ENCODE results near the gene ITGA2B. TPM values are rescaled to one million over a fixed set of nuclear protein-coding genes. Genes with fewer than 3 reads are reported as not detected.

Gene ITGA2B
- total RNA-seq, 2 experiments from 2014 or later: 1.0 to 1.4 TPM

GRCh38 chr17:44387804-44388203 is 1.6 kb downstream of the ITGA2B start:
- Mint-ChIP-seq H3K9me3 (no peaks in the 10 kb centered on the region), H3K36me3 (no peaks in the 10 kb centered on the region), H3K4me1 (ENCODE audit: low read depth) (peaks cover 12% of the 10 kb centered on the region), H3K4me3 (no peak overlapping the region), H3K27me3 (peaks cover 18% of the 10 kb centered on the region), H3K27ac (no peak overlapping the region)
- no peak for DNase-seq
- POLR2A ChIA-PET: no interaction called here
- CTCF ChIA-PET: interaction anchor here (1.0 kb wide), 1 partner anchor 38 kb away, joined by 4 read pairs; no protein-coding TSS in a partner anchor
- intact Hi-C loops (cut with micrococcal nuclease): loop anchor here (5.0 kb wide), 1 partner anchor 114 kb away; the partner anchor contains the start of gene GPATCH8

GRCh38 chr17:44386182-44386525 is 3.3 kb downstream of the ITGA2B start:
- Mint-ChIP-seq H3K36me3 (no peaks in the 10 kb centered on the region), H3K27me3 (peaks cover 18% of the 10 kb centered on the region), H3K9me3 (no peaks in the 10 kb centered on the region), H3K4me3 (peak overlapping the region; percentile 57), H3K27ac (no peak overlapping the region), H3K4me1 (ENCODE audit: low read depth) (peaks cover 10% of the 10 kb centered on the region)
- intact Hi-C loops (cut with micrococcal nuclease): loop anchor here (5.0 kb wide), 1 partner anchor 116 kb away; the partner anchor contains the start of gene GPATCH8
- CTCF ChIA-PET: interaction anchor here (1.0 to 3.0 kb wide), 4 partner anchors 10 to 41 kb away, joined by 3 to 11 read pairs (median 7); partner anchors contain the start of genes FAM171A2 and GRN
- DNase-seq: no peak
- POLR2A ChIA-PET: interaction anchor here (0.7 kb wide), 1 partner anchor 10 kb away, joined by 4 read pairs; no protein-coding TSS in a partner anchor

GRCh38 chr17:44385287-44386181 is 3.9 kb downstream of the ITGA2B start:
- Mint-ChIP-seq H3K4me1 (ENCODE audit: low read depth) (peaks cover 10% of the 10 kb centered on the region), H3K27me3 (peaks cover 18% of the 10 kb centered on the region), H3K4me3 (peak overlapping the region; percentile 58), H3K27ac (no peak overlapping the region), H3K36me3 (no peaks in the 10 kb centered on the region), H3K9me3 (no peaks in the 10 kb centered on the region)
- intact Hi-C loops (cut with micrococcal nuclease): loop anchor here (5.0 kb wide), 1 partner anchor 117 kb away; the partner anchor contains the start of gene GPATCH8
- DNase-seq: peak; percentile 95
- ChIA-PET POLR2A (interaction anchor here (0.7 to 1.2 kb wide), 2 partner anchors 9 to 18 kb away, joined by 3 to 4 read pairs; no protein-coding TSS in a partner anchor), CTCF (interaction anchor here (0.7 to 3.0 kb wide), 7 partner anchors 9 to 138 kb away, joined by 3 to 11 read pairs (median 4); partner anchors contain the start of genes FAM171A2 and GRN)

- ChIA-PET CTCF (interaction anchor here (0.7 to 3.0 kb wide), 5 partner anchors 9 to 139 kb away, joined by 3 to 11 read pairs (median 4); partner anchors contain the start of gene FAM171A2), POLR2A (interaction anchor here (1.2 kb wide), 1 partner anchor 17 kb away, joined by 3 read pairs; no protein-coding TSS in a partner anchor)
- Mint-ChIP-seq H3K36me3 (no peaks in the 10 kb centered on the region), H3K4me3 (peak overlapping the region; percentile 58), H3K4me1 (ENCODE audit: low read depth) (peaks cover 10% of the 10 kb centered on the region), H3K9me3 (no peaks in the 10 kb centered on the region), H3K27me3 (peaks cover 18% of the 10 kb centered on the region), H3K27ac (no peak overlapping the region)
- intact Hi-C loops (cut with micrococcal nuclease): loop anchor here (5.0 kb wide), 1 partner anchor 117 kb away; the partner anchor contains the start of gene GPATCH8
- DNase-seq: no peak
Measured at GRCh38 chr17:44384823-44385286, 4.6 kb downstream of the ITGA2B start.

- Mint-ChIP-seq H3K27me3 (peaks cover 18% of the 10 kb centered on the region), H3K36me3 (no peaks in the 10 kb centered on the region), H3K4me3 (peak overlapping the region; percentile 18), H3K9me3 (no peaks in the 10 kb centered on the region), H3K4me1 (ENCODE audit: low read depth) (peaks cover 10% of the 10 kb centered on the region), H3K27ac (no peak overlapping the region)
- no peak for DNase-seq
- ChIA-PET POLR2A (interaction anchor here (1.2 kb wide), 1 partner anchor 17 kb away, joined by 3 read pairs; no protein-coding TSS in a partner anchor), CTCF (interaction anchor here (1.3 to 3.0 kb wide), 4 partner anchors 8 to 139 kb away, joined by 4 to 11 read pairs (median 5); partner anchors contain the start of gene FAM171A2)
- intact Hi-C loops (cut with micrococcal nuclease): no loop called here
Measured at GRCh38 chr17:44384281-44384822, 5.1 kb downstream of the ITGA2B start.

GRCh38 chr17:44383861-44384260 is 5.6 kb downstream of the ITGA2B start:
- POLR2A ChIA-PET: no interaction called here

GRCh38 chr17:44383363-44383762 is 6.1 kb downstream of the ITGA2B start:
- POLR2A ChIA-PET: no interaction called here
- Mint-ChIP-seq H3K27ac (no peak overlapping the region), H3K4me3 (no peak overlapping the region), H3K27me3 (peaks cover 19% of the 10 kb centered on the region), H3K36me3 (no peaks in the 10 kb centered on the region), H3K9me3 (no peaks in the 10 kb centered on the region), H3K4me1 (ENCODE audit: low read depth) (peaks cover 10% of the 10 kb centered on the region)
- DNase-seq: no peak
- intact Hi-C loops (cut with micrococcal nuclease): no loop called here
- CTCF ChIA-PET: interaction anchor here (2.2 kb wide), 1 partner anchor 20 kb away, joined by 6 read pairs; the partner anchor contains the start of gene FAM171A2

More at GRCh38 chr17:44383861-44384260, 5.6 kb downstream of the ITGA2B start:
- no peak overlapping the region for H3K4me3 Mint-ChIP-seq
- no peaks in the 10 kb centered on the region for H3K9me3 Mint-ChIP-seq
- peaks cover 10% of the 10 kb centered on the region for H3K4me1 Mint-ChIP-seq (ENCODE audit: low read depth)
- intact Hi-C loops (cut with micrococcal nuclease): no loop called here
- H3K27me3 Mint-ChIP-seq: peaks cover 16% of the 10 kb centered on the region
- no peaks in the 10 kb centered on the region for H3K36me3 Mint-ChIP-seq
- DNase-seq: no peak
- CTCF ChIA-PET: interaction anchor here (2.2 kb wide), 1 partner anchor 21 kb away, joined by 6 read pairs; the partner anchor contains the start of gene FAM171A2
- no peak overlapping the region for H3K27ac Mint-ChIP-seq

- H3K4me1 Mint-ChIP-seq (ENCODE audit: low read depth): peaks cover 10% of the 10 kb centered on the region
- H3K27ac Mint-ChIP-seq: no peak overlapping the region
- ChIA-PET POLR2A (no interaction called here), CTCF (interaction anchor here (2.2 kb wide), 1 partner anchor 20 kb away, joined by 6 read pairs; the partner anchor contains the start of gene FAM171A2)
- DNase-seq: no peak
- no peaks in the 10 kb centered on the region for H3K36me3 Mint-ChIP-seq
- H3K9me3 Mint-ChIP-seq: no peaks in the 10 kb centered on the region
- no peak overlapping the region for H3K4me3 Mint-ChIP-seq
- H3K27me3 Mint-ChIP-seq: peaks cover 17% of the 10 kb centered on the region
- intact Hi-C loops (cut with micrococcal nuclease): no loop called here
Measured at GRCh38 chr17:44382917-44383316, 6.5 kb downstream of the ITGA2B start.

- H3K4me3 Mint-ChIP-seq: no peak overlapping the region
- intact Hi-C loops (cut with micrococcal nuclease): no loop called here
- H3K9me3 Mint-ChIP-seq: no peaks in the 10 kb centered on the region
- H3K27me3 Mint-ChIP-seq: peaks cover 15% of the 10 kb centered on the region
- peaks cover 10% of the 10 kb centered on the region for H3K4me1 Mint-ChIP-seq (ENCODE audit: low read depth)
- POLR2A ChIA-PET: no interaction called here
- DNase-seq: no peak
- CTCF ChIA-PET: interaction anchor here (0.6 to 2.2 kb wide), 2 partner anchors 19 to 130 kb away, joined by 3 to 6 read pairs; partner anchors contain the start of gene FAM171A2
- H3K27ac Mint-ChIP-seq: no peak overlapping the region
- H3K36me3 Mint-ChIP-seq: no peaks in the 10 kb centered on the region
Measured at GRCh38 chr17:44381810-44382305, 7.6 kb downstream of the ITGA2B start.

GRCh38 chr17:44380767-44381166 is 8.7 kb downstream of the ITGA2B start:
- ChIA-PET POLR2A (no interaction called here), CTCF (no interaction called here)
- Mint-ChIP-seq H3K4me3 (no peak overlapping the region), H3K27me3 (peaks cover 15% of the 10 kb centered on the region), H3K36me3 (no peaks in the 10 kb centered on the region), H3K27ac (no peak overlapping the region), H3K4me1 (ENCODE audit: low read depth) (peaks cover 3% of the 10 kb centered on the region), H3K9me3 (no peaks in the 10 kb centered on the region)
- DNase-seq: no peak
- intact Hi-C loops (cut with micrococcal nuclease): no loop called here

- no peak overlapping the region for H3K27ac Mint-ChIP-seq
- POLR2A ChIA-PET: no interaction called here
- no peaks in the 10 kb centered on the region for H3K9me3 Mint-ChIP-seq
- DNase-seq: no peak
- H3K4me3 Mint-ChIP-seq: no peak overlapping the region
- H3K36me3 Mint-ChIP-seq: no peaks in the 10 kb centered on the region
- peaks cover 3% of the 10 kb centered on the region for H3K4me1 Mint-ChIP-seq (ENCODE audit: low read depth)
- CTCF ChIA-PET: no interaction called here
- H3K27me3 Mint-ChIP-seq: peaks cover 18% of the 10 kb centered on the region
- intact Hi-C loops (cut with micrococcal nuclease): no loop called here
Measured at GRCh38 chr17:44379887-44380286, 9.6 kb downstream of the ITGA2B start.

Data from activated CD4-positive, alpha-beta memory T cell treated with anti-CD3 and anti-CD28 coated beads for 36 hours (primary cell).